Measurements from ENCODE around the gene DLGAP1. TPM values are rescaled to one million over a fixed set of nuclear protein-coding genes. Genes with fewer than 3 reads are reported as not detected.
A peak's percentile ranks its signal among the peaks of the same experiment; 100 is the strongest.

DLGAP1 gene
- total and polyA plus RNA-seq, 4 donors, result 0.75 to 6.6 (median 3.6) TPM

DNA sequence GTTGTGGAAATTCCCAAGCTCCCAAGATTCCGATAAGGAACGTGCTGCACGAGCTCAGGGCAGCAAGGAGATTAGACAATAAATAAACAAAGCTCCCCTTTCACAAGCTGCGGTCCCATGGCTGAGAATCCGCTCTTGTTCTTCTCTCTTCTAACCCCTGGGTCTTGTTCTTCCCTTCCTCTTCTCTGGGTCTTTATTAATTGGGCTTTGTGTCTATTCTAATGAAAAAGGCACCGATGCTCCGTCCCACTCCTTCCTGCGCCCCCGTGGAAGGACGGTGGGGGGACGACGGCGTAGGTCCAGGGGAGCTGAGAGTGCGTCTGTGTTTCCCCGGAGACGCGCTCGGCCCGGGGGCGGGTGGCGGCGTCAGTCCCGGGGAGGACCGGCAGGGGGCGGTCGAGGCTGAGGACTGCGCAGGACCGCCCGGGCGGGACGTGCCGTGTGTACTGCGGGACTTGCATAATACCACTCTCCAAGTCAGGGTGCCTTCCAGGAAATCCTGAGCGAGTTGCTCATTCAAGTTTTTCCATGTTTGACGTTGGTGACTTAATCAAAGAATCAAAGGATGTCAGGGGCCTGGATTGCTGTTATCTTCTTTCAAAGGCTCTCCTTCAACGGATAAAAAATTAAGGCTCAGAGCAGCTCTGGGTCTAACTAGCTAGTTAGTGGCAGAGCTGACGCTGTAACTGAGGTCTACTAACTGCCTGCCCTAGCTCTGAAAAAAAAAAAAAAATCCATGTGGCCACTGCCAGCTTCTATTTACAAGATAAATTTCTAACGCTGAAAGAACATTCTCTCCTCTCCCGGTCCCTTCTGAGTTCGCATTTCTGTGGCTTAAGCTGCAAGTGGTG is 683.8 kb downstream of the DLGAP1 start:
- ATAC-seq (ENCODE audit: low FRiP score) (peak; percentile 100), DNase-seq (peak; percentile 90 to 96)
- H3K4me3 ChIP-seq (ENCODE audit: low read length in 2 of 2), result peak overlapping the region; percentile 27 to 46
- H3K27me3 ChIP-seq (ENCODE audit: control insufficient read depth in 1 of 2, insufficient read depth in 2 of 2, low read length in 1 of 2), result no peaks in the 10 kb centered on the region
- H3K36me3 ChIP-seq (ENCODE audit: control insufficient read depth in 1 of 2, insufficient read depth in 2 of 2, low read length in 1 of 2), result no peaks in the 10 kb centered on the region
- intact Hi-C loops (cut with DNase I), result loop anchor here (2.0 to 5.0 kb wide), 6 partner anchors 65 to 296 kb away; no protein-coding TSS in a partner anchor
- H3K9me3 ChIP-seq (ENCODE audit: control insufficient read depth, low read length), result no peaks in the 10 kb centered on the region
- WGBS, 2 donors, result 1% methylated on average over 40 of the region's 40 CpGs
- peak overlapping the region in 1 of 2 donors; percentile 70 for H3K27ac ChIP-seq (ENCODE audit: low read depth in 1 of 2, low read length in 2 of 2)
- H3K4me1 ChIP-seq (ENCODE audit: control insufficient read depth in 1 of 2, insufficient read depth in 2 of 2, low read length in 2 of 2), result no peaks in the 10 kb centered on the region

DNA sequence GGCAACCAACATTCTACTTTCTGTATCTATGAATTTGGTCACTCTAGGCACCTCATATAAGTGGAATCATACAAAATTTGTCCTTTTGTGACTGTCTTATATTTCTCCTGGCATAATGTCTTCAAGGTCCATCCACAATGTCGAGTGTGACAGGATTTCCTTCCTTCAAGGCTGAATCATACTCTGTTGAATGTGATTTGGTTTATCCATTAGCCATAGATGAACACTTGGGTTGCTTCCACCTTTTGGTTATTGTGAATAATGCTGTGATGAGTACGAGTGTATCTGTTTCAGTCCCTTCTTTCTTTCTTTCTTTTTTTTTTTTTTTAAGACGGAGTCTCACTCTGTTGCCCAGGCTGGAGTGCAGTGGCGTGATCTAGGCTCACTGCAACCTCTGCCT is 693.8 kb downstream of the DLGAP1 start:
- H3K9me3 ChIP-seq (ENCODE audit: control insufficient read depth, low read length), result no peaks in the 10 kb centered on the region
- no peaks in the 10 kb centered on the region for H3K27me3 ChIP-seq (ENCODE audit: control insufficient read depth in 1 of 2, insufficient read depth in 2 of 2, low read length in 1 of 2)
- no peak for ATAC-seq (ENCODE audit: low FRiP score)
- no peaks in the 10 kb centered on the region for H3K4me1 ChIP-seq (ENCODE audit: control insufficient read depth in 1 of 2, insufficient read depth in 2 of 2, low read length in 2 of 2)
- DNase-seq, result no peak
- intact Hi-C loops (cut with DNase I), result no loop called here
- no peak overlapping the region for H3K27ac ChIP-seq (ENCODE audit: low read depth in 1 of 2, low read length in 2 of 2)
- no peaks in the 10 kb centered on the region for H3K36me3 ChIP-seq (ENCODE audit: control insufficient read depth in 1 of 2, insufficient read depth in 2 of 2, low read length in 1 of 2)
- no peak overlapping the region for H3K4me3 ChIP-seq (ENCODE audit: low read length in 2 of 2)
- 94 to 97% methylated on average over 4 of the region's 4 CpGs for WGBS, 2 donors

DNA sequence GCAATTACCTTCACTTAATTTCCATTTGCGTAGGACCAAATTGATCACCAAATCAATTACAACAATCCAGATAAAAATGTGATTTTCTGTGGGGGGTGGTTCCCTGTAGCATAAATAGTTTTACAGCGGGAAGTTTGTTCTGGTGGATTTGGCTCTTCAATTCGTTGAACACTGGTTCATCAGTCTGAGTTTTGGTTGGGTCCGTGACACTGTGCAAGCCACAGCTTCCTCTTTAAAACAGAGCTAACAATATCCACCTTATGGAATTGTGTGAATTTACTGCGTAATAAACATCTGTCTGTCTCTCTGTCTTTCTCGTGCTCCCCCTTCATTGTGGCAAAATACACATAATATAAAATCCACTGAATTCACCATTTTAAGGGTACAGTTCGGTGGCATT is 694.4 kb downstream of the DLGAP1 start:
- ATAC-seq (ENCODE audit: low FRiP score) (no peak), DNase-seq (no peak)
- no peaks in the 10 kb centered on the region for H3K27me3 ChIP-seq (ENCODE audit: control insufficient read depth in 1 of 2, insufficient read depth in 2 of 2, low read length in 1 of 2)
- WGBS, 2 donors, result 86% methylated on average over 7 of the region's 7 CpGs
- no peaks in the 10 kb centered on the region for H3K9me3 ChIP-seq (ENCODE audit: control insufficient read depth, low read length)
- no peaks in the 10 kb centered on the region for H3K36me3 ChIP-seq (ENCODE audit: control insufficient read depth in 1 of 2, insufficient read depth in 2 of 2, low read length in 1 of 2)
- H3K4me1 ChIP-seq (ENCODE audit: control insufficient read depth in 1 of 2, insufficient read depth in 2 of 2, low read length in 2 of 2), result no peaks in the 10 kb centered on the region
- H3K27ac ChIP-seq (ENCODE audit: low read depth in 1 of 2, low read length in 2 of 2), result no peak overlapping the region
- no peak overlapping the region for H3K4me3 ChIP-seq (ENCODE audit: low read length in 2 of 2)
- intact Hi-C loops (cut with DNase I), result no loop called here

DNA sequence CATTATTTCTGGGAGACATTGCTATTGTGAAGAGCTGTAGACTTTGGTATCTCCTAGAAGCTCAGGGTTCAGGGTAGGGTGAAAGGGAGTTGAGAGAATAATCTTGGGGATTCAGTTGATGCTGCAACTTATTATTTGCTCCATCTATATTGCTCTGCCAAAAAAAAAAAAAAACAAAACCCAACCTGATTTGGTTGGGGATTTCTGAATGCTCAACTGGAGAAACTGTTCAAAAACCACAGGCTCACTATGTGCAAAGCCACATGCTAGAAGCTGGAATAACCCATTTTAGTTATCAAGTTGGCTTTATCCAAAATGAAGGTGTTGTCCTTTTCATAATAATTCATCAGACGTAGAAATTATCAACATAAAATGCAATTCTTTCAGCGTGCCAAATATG is 696.0 kb downstream of the DLGAP1 start:
- Histone ChIP-seq H3K4me1 (ENCODE audit: control insufficient read depth in 1 of 2, insufficient read depth in 2 of 2, low read length in 2 of 2) (no peaks in the 10 kb centered on the region), H3K27me3 (ENCODE audit: control insufficient read depth in 1 of 2, insufficient read depth in 2 of 2, low read length in 1 of 2) (no peaks in the 10 kb centered on the region), H3K27ac (ENCODE audit: low read depth in 1 of 2, low read length in 2 of 2) (no peak overlapping the region), H3K9me3 (ENCODE audit: control insufficient read depth, low read length) (no peaks in the 10 kb centered on the region), H3K36me3 (ENCODE audit: control insufficient read depth in 1 of 2, insufficient read depth in 2 of 2, low read length in 1 of 2) (no peaks in the 10 kb centered on the region), H3K4me3 (ENCODE audit: low read length in 2 of 2) (no peak overlapping the region)
- intact Hi-C loops (cut with DNase I), result no loop called here
- ATAC-seq (ENCODE audit: low FRiP score) (no peak), DNase-seq (no peak)
- 59 to 65% methylated on average over 2 of the region's 2 CpGs for WGBS, 2 donors

DNA sequence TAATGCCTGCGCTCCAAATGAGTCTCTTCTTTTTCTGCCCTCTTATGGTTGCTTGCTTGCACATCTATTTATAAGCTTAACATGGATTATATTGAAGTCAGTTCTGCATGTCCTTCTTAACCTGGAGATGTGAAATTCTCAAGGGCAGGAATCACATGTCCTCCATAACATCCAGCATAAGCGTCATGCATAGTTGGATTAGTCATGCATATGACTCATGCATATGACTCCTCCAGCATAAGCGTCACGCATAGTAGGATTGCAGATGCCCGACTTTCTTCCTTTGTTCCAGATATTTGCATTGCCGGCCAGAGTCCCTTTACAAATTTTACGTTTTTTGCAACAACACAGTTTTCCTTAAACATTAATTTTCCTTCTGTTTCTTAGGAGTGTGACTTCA is 696.6 kb downstream of the DLGAP1 start:
- H3K27me3 ChIP-seq (ENCODE audit: control insufficient read depth in 1 of 2, insufficient read depth in 2 of 2, low read length in 1 of 2), result no peaks in the 10 kb centered on the region
- no peaks in the 10 kb centered on the region for H3K36me3 ChIP-seq (ENCODE audit: control insufficient read depth in 1 of 2, insufficient read depth in 2 of 2, low read length in 1 of 2)
- intact Hi-C loops (cut with DNase I), result no loop called here
- H3K9me3 ChIP-seq (ENCODE audit: control insufficient read depth, low read length), result no peaks in the 10 kb centered on the region
- no peak overlapping the region for H3K27ac ChIP-seq (ENCODE audit: low read depth in 1 of 2, low read length in 2 of 2)
- H3K4me1 ChIP-seq (ENCODE audit: control insufficient read depth in 1 of 2, insufficient read depth in 2 of 2, low read length in 2 of 2), result no peaks in the 10 kb centered on the region
- WGBS, 2 donors, result 96% methylated on average over 7 of the region's 7 CpGs
- DNase-seq (no peak), ATAC-seq (ENCODE audit: low FRiP score) (no peak)
- H3K4me3 ChIP-seq (ENCODE audit: low read length in 2 of 2), result no peak overlapping the region

DNA sequence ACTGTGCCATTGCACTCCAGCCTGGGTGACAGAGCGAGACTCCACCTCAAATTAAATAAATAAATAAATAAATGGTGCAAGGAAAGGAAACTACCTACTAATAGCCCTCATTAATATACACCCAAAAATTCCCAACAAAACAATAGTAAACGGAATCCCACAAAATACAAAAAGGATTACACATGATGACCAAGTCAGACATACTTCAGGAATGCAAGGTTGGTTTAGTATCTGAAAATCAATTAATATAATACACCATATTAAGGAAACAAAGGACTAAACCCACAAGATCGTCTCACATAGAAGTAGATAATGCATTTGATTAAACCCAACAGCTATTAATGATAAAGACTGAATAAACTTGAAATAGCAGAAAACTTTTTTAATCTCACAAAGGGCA is 697.7 kb downstream of the DLGAP1 start:
- DNase-seq (no peak), ATAC-seq (ENCODE audit: low FRiP score) (no peak)
- WGBS, 2 donors, result 96 to 98% methylated on average over 3 of the region's 3 CpGs
- H3K27me3 ChIP-seq (ENCODE audit: control insufficient read depth in 1 of 2, insufficient read depth in 2 of 2, low read length in 1 of 2), result no peaks in the 10 kb centered on the region
- H3K4me1 ChIP-seq (ENCODE audit: control insufficient read depth in 1 of 2, insufficient read depth in 2 of 2, low read length in 2 of 2), result no peaks in the 10 kb centered on the region
- intact Hi-C loops (cut with DNase I), result no loop called here
- H3K4me3 ChIP-seq (ENCODE audit: low read length in 2 of 2), result no peak overlapping the region
- no peaks in the 10 kb centered on the region for H3K36me3 ChIP-seq (ENCODE audit: control insufficient read depth in 1 of 2, insufficient read depth in 2 of 2, low read length in 1 of 2)
- H3K27ac ChIP-seq (ENCODE audit: low read depth in 1 of 2, low read length in 2 of 2), result no peak overlapping the region
- no peaks in the 10 kb centered on the region for H3K9me3 ChIP-seq (ENCODE audit: control insufficient read depth, low read length)

DNA sequence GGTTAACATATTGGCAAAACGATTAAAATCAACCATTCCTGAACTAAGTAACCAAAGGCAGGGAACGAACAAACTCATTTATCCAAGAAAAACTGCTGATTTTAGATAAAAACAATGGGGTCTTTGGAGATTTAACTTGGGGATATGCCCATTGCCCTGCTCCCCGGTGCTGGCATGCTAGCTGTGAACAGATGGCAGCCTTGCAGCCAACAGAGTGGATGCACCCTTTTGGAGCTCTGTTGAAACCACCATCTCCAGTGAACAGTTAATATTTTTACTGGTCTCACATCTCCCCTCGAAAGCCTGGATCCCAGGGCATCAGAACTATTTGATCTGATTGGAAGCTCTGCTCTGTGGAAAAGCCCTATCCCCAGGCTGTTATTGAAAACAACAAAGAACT is 702.0 kb downstream of the DLGAP1 start:
- ATAC-seq (ENCODE audit: low FRiP score) (no peak), DNase-seq (no peak)
- WGBS, 2 donors, result 7 to 17% methylated on average over 4 of the region's 4 CpGs
- no peak overlapping the region for H3K27ac ChIP-seq (ENCODE audit: low read depth in 1 of 2, low read length in 2 of 2)
- no peaks in the 10 kb centered on the region for H3K27me3 ChIP-seq (ENCODE audit: control insufficient read depth in 1 of 2, insufficient read depth in 2 of 2, low read length in 1 of 2)
- H3K4me1 ChIP-seq (ENCODE audit: control insufficient read depth in 1 of 2, insufficient read depth in 2 of 2, low read length in 2 of 2), result no peaks in the 10 kb centered on the region
- no peaks in the 10 kb centered on the region for H3K9me3 ChIP-seq (ENCODE audit: control insufficient read depth, low read length)
- no peaks in the 10 kb centered on the region for H3K36me3 ChIP-seq (ENCODE audit: control insufficient read depth in 1 of 2, insufficient read depth in 2 of 2, low read length in 1 of 2)
- intact Hi-C loops (cut with DNase I), result no loop called here
- no peak overlapping the region for H3K4me3 ChIP-seq (ENCODE audit: low read length in 2 of 2)

DNA sequence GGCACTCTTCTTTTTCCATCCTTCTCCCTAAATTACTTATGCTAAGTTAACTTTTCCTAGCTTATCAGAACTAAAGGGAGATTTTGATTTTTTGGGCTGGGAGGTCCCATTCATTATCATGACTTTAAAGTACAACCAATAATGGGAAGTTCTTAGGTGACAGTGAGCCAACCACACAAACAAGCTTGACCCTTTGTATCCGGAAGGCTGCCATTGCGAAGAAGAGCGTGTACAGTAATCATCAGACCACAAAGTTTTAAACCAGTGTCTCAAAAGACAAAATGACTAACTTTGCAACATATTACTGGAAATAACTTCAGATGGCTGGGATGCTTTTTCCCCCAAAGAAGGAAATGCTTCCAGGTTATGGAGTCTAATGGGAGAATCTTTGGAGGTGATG is 707.0 kb downstream of the DLGAP1 start:
- no peaks in the 10 kb centered on the region for H3K4me1 ChIP-seq (ENCODE audit: control insufficient read depth in 1 of 2, insufficient read depth in 2 of 2, low read length in 2 of 2)
- intact Hi-C loops (cut with DNase I), result no loop called here
- no peaks in the 10 kb centered on the region for H3K27me3 ChIP-seq (ENCODE audit: control insufficient read depth in 1 of 2, insufficient read depth in 2 of 2, low read length in 1 of 2)
- H3K36me3 ChIP-seq (ENCODE audit: control insufficient read depth in 1 of 2, insufficient read depth in 2 of 2, low read length in 1 of 2), result no peaks in the 10 kb centered on the region
- no peaks in the 10 kb centered on the region for H3K9me3 ChIP-seq (ENCODE audit: control insufficient read depth, low read length)
- no peak overlapping the region for H3K4me3 ChIP-seq (ENCODE audit: low read length in 2 of 2)
- no peak overlapping the region for H3K27ac ChIP-seq (ENCODE audit: low read depth in 1 of 2, low read length in 2 of 2)
- 80 to 95% methylated on average over 3 of the region's 3 CpGs for WGBS, 2 donors
- DNase-seq (no peak), ATAC-seq (ENCODE audit: low FRiP score) (no peak)

All from aorta (tissue), 5 donors.